ENCODE measurements around the gene HTT-AS.

GRCh38 chr4:3123181-3123671 lies 48.9 kb upstream of the HTT-AS start:
- TF ChIP-seq CTCF (IDR thresholded peaks at IDR 0.05) (no peak), POLR2A (IDR thresholded peaks at IDR 0.05) (no peak), POLR2AphosphoS5 (IDR thresholded peaks at IDR 0.05) (no peak), EP300 (IDR thresholded peaks at IDR 0.05) (no peak)

Measured in stomach (tissue), 4 donors.